RWPE1 (cell line): ENCODE results near the gene ZFAND3.

Experiments
- CTCF ChIA-PET: fragments of 350-600 bp; sonication (Branson Sonifier 250); formaldehyde crosslinking; extraction: SDS; loops from one replicate; lab custom pipeline; 2021; lab: Yijun Ruan, JAX
- POLR2A ChIA-PET: fragments of 400-600 bp; formaldehyde crosslinking; extraction: SDS; loops from one replicate; lab custom pipeline; 2020; ENCODE audit warnings: antibody characterized with exemption; ENCODE audit not compliant: low non-redundant PET; lab: Yijun Ruan, JAX
- DNase-seq: peaks from one replicate; pipeline ENCODE4 v3.0.0; 2012; ENCODE audit warnings: low spot score
- H3K27ac ChIP-seq: fragments of 450-650 bp; 2 replicates; pipeline ENCODE4 v1.5.1; 2017
- TF ChIP-seq, protein P1 (sequence below): fragments of 450-650 bp; conservative IDR thresholded peaks from 2 replicates; pipeline ENCODE4 v1.5.1; 2017; ENCODE audit warnings: low read depth, mild to moderate bottlenecking

ZFAND3 gene

DNA sequence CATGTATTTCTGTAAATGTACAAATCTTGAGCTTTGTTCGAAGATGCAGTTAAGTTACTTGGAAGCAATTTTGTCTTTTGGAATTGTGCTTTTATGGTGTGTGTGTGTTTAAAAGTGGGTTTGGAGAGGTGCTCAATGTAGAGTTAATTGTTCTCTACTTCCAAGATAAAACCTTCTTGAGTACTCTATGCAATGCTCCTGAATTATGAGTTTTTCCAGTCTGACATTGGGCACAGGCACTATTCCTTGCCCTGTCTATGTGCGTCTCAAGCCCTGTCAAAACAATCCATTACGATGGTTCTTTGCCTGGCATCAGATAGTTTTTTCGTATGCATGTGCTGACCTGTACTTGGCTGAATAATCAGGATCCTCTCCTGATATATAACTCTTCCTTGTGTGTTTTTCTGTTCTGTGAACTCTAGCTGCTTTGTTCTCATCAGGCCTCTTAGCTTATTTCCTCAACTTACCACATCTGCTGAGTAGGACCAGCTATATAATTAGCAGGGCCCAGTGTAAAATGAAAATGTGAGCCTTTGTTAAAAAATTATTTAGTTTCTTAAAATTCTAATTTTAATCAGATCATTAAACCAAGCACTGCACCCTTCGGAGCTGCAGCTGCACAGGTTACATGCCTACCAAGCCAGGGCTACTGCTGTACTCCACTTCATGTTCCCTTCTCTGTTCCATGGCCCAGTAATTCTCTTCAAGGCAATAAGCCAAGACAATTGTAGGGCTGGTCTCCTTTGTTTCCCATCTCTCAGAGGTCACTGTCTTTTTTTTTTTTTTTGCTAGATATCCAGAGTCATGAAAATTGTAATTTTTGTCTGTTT lies 160.1 kb downstream of the ZFAND3 start:
- CTCF ChIA-PET = interaction anchor here (0.6 kb wide), 1 partner anchor 162 kb away, joined by 3 read pairs; no protein-coding TSS in a partner anchor
- H3K27ac ChIP-seq = no peak overlapping the region

DNA sequence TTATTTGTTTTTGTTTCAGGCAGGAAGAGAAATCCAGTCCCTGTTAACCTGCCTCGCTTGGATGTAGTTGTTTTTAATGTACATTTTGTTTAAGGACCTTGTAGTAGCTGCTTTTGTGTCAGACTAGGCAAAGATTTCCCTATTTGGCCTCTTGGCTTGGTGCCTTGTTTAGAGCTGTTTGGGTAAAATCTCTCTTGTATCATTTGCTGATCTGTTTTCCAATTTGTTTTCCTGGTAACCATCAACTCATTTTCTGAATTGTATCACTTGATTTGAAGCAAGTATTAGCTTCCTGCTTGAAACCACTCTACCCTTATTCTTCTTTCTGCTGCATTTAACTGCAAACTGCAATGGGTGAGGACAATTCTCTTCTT lies 160.7 kb downstream of the ZFAND3 start:
- TF ChIP-seq, protein P1, sequence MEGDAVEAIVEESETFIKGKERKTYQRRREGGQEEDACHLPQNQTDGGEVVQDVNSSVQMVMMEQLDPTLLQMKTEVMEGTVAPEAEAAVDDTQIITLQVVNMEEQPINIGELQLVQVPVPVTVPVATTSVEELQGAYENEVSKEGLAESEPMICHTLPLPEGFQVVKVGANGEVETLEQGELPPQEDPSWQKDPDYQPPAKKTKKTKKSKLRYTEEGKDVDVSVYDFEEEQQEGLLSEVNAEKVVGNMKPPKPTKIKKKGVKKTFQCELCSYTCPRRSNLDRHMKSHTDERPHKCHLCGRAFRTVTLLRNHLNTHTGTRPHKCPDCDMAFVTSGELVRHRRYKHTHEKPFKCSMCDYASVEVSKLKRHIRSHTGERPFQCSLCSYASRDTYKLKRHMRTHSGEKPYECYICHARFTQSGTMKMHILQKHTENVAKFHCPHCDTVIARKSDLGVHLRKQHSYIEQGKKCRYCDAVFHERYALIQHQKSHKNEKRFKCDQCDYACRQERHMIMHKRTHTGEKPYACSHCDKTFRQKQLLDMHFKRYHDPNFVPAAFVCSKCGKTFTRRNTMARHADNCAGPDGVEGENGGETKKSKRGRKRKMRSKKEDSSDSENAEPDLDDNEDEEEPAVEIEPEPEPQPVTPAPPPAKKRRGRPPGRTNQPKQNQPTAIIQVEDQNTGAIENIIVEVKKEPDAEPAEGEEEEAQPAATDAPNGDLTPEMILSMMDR = no peak
- POLR2A ChIA-PET = no interaction called here
- CTCF ChIA-PET = interaction anchor here (0.6 kb wide), 1 partner anchor 161 kb away, joined by 3 read pairs; no protein-coding TSS in a partner anchor
- DNase-seq = no peak
- no peak overlapping the region for H3K27ac ChIP-seq

More for the DNA sequence above, 160.1 kb downstream of the ZFAND3 start:
- TF ChIP-seq, protein P1 = no peak
- POLR2A ChIA-PET = no interaction called here
- peak; percentile 30 for DNase-seq

- POLR2A ChIA-PET = no interaction called here
- CTCF ChIA-PET = interaction anchor here (0.6 kb wide), 1 partner anchor 161 kb away, joined by 3 read pairs; no protein-coding TSS in a partner anchor
- no peak for DNase-seq
Observed at GRCh38 chr6:37981626-37982025, 162.1 kb downstream of the ZFAND3 start.

DNA sequence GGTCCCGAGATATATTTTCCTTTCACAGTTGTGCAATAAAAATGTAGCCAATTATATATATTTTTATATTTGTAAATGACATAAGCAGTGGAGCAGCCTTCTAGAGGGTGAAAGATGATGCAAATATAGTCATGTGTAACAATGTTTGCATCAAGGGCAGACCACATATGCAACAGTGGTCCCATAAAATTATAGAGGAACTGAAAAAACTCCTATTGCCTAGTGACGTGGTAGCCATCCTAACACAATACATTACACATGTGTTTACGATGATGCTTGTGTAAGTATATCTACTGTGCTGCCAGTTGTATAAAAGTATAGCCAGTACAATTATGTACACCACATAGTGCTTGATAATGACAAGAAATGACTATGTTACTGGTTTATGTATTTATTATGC lies 162.8 kb downstream of the ZFAND3 start:
- ChIA-PET POLR2A (no interaction called here), CTCF (interaction anchor here (0.6 kb wide), 1 partner anchor 162 kb away, joined by 3 read pairs; no protein-coding TSS in a partner anchor)
- no peak overlapping the region for H3K27ac ChIP-seq
- no peak for DNase-seq
- TF ChIP-seq, protein P1 = no peak

More at GRCh38 chr6:37981626-37982025, 162.1 kb downstream of the ZFAND3 start:
- TF ChIP-seq, protein P1 = no peak
- H3K27ac ChIP-seq = no peak overlapping the region

- DNase-seq = no peak
- ChIA-PET POLR2A (no interaction called here), CTCF (interaction anchor here (0.6 kb wide), 1 partner anchor 127 kb away, joined by 3 read pairs; no protein-coding TSS in a partner anchor)
- H3K27ac ChIP-seq = no peak overlapping the region
- TF ChIP-seq, protein P1 = no peak
Observed at GRCh38 chr6:37983720-37984501, 164.4 kb downstream of the ZFAND3 start.

GRCh38 chr6:37984578-37984977 lies 165.1 kb downstream of the ZFAND3 start:
- ChIA-PET CTCF (interaction anchor here (0.6 kb wide), 1 partner anchor 128 kb away, joined by 3 read pairs; no protein-coding TSS in a partner anchor), POLR2A (no interaction called here)
- TF ChIP-seq, protein P1 = no peak
- no peak overlapping the region for H3K27ac ChIP-seq
- no peak for DNase-seq
